Kidney epithelial cell (primary cell): Measurements from ENCODE around the gene ETFRF1. TPM values are rescaled to one million over a fixed set of nuclear protein-coding genes. Genes with fewer than 3 reads are reported as not detected.

ENCODE experiments used
- DNase-seq: peaks from one replicate; pipeline ENCODE4 v3.0.0-alpha.2; 2010; ENCODE audit warnings: low read depth
- H3K27me3 ChIP-seq: 2 replicates; pipeline ENCODE4 v1.6.0; 2011; ENCODE audit warnings: low read length; ENCODE audit not compliant: control insufficient read depth, insufficient read depth
- H3K36me3 ChIP-seq: 2 replicates; pipeline ENCODE4 v1.5.1; 2011; ENCODE audit warnings: low read length; ENCODE audit not compliant: control insufficient read depth, insufficient read depth
- H3K4me3 ChIP-seq: 2 replicates; pipeline ENCODE4 v1.5.1; 2011; ENCODE audit warnings: low read depth, mild to moderate bottlenecking, control low read depth, low read length
- CTCF ChIP-seq: IDR thresholded peaks from 2 replicates; pipeline ENCODE4 v1.5.1; 2011; ENCODE audit warnings: mild to moderate bottlenecking, moderate library complexity, low read length, control low read depth, inconsistent platforms; ENCODE audit not compliant: insufficient read depth, poor library complexity, severe bottlenecking
- total RNA-seq: library from RNA; depleted of rRNA; stranded (reverse); fragments of >200 nt; gene quantifications from 2 replicates; pipeline ENCODE4 v1.2.3, GENCODE V29; 2015

Gene ETFRF1
- total RNA-seq, 1 donor from 2014 or later = 13.3 TPM

GRCh38 chr12:25156061-25156460 lies 39.0 kb upstream of the ETFRF1 start:
- no peak for DNase-seq
- Histone ChIP-seq H3K27me3 (no peaks in the 10 kb centered on the region), H3K36me3 (no peaks in the 10 kb centered on the region), H3K4me3 (no peak overlapping the region)
- TF ChIP-seq CTCF = no peak

DNA sequence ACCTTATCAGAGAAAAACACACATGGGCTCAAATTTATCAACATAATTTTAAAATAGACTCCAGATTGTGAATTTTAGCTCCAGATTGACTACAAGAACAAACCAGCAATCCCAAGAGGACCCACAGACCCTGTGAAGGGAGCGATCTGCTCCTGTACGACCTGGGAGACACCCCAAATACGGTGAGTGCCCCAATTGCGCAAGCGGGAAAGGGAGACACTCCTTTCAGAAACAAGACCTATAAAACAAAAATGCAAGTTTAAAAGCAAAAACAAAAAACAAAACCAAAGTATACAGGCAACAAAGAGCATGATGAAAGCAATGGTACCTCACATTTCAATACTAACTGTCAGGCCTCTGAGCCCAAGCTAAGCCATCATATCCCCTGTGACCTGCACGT lies 32.2 kb upstream of the ETFRF1 start:
- Histone ChIP-seq H3K27me3 (no peaks in the 10 kb centered on the region), H3K4me3 (no peak overlapping the region), H3K36me3 (no peaks in the 10 kb centered on the region)
- no peak for DNase-seq
- TF ChIP-seq CTCF = no peak

DNA sequence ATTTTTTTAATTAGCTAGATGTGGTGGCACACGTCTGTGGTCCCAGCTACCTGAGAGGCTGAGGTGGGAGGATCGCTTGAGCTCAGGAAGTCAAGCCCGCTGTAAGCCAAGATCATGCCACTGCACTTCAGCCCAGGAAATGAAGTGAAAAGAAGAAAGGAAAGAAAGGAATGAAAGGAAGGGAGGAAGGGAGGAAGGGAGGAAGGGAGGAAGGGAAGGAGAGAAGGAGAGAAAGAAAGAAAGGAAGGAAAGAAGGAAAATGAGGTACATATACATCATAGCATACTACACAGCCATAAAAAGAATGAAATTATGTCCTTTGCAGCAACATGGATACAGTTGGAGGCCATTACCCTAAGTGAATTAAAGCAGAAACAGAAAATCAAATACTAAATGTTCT lies 12.3 kb upstream of the ETFRF1 start:
- no peak for DNase-seq
- Histone ChIP-seq H3K27me3 (no peaks in the 10 kb centered on the region), H3K36me3 (no peaks in the 10 kb centered on the region), H3K4me3 (no peak overlapping the region)
- TF ChIP-seq CTCF = no peak

GRCh38 chr12:25184132-25184531 lies 10.9 kb upstream of the ETFRF1 start:
- no peak for TF ChIP-seq CTCF
- no peaks in the 10 kb centered on the region for H3K27me3 ChIP-seq
- DNase-seq = no peak
- no peak overlapping the region for H3K4me3 ChIP-seq
- no peaks in the 10 kb centered on the region for H3K36me3 ChIP-seq

- H3K36me3 ChIP-seq = no peaks in the 10 kb centered on the region
Measured at GRCh38 chr12:25186038-25186787, 8.8 kb upstream of the ETFRF1 start.

More at GRCh38 chr12:25186038-25186787, 8.8 kb upstream of the ETFRF1 start:
- Histone ChIP-seq H3K4me3 (no peak overlapping the region), H3K27me3 (no peaks in the 10 kb centered on the region)
- DNase-seq = no peak
- no peak for TF ChIP-seq CTCF
